ENCODE measurements around the gene LSG1.

DNA sequence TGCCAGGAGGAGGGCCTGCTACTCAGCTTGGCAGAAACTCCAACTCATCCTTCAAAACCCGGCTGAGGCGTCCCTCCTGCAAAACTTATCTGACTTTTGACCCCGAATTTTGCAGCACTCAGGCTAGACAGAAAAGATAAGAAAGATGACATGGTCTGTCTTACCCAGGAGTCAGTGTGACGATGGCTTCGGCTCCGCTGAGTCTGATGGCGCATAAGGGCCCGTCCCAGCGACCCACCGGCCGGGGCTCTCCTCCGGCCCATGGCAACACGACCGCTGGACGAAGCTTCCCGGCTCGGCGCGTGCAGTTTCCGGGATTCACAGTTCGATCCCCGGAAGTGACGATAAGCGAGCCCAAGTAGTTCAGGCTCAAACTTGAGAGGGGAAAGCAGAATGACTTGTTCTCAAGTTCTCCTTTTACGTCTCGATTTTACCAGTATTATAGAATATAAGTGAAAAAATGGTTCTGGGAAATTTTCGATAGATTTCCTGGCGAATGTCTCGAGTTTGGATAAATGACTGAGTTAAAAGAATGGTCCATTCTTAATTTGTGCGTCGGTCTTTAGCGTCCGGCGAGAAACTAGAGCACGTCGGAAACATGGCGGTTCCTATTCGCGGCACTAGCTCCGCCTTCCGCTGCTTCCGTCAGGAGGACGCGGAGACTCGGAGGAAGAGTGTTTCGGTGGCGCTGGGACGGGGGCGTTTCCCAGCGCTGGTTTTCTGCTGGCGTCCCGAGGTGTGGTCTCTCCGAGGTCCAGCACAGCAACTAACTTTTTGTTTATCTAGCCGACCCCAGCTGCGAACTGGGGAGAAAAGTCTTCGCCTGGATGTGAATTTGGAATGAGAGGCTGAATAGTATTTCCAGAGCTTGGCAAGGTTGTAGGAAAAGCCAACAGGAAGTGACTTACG, at the start of gene LSG1:
- TF ChIP-seq TAF1 (IDR thresholded peaks at IDR 0.05; ENCODE audit: control insufficient read depth, extremely low read depth, insufficient read depth, low read length, severe bottlenecking) (peak; percentile 35), CEBPB (tag; IDR thresholded peaks at IDR 0.05) (no peak), GTF2F1 (IDR thresholded peaks at IDR 0.05; ENCODE audit: low read depth, low read length) (no peak), BCL6 (CRISPR knock-in tag; IDR thresholded peaks at IDR 0.05) (no peak), TEAD4 (IDR thresholded peaks at IDR 0.05; ENCODE audit: low read length) (peak; percentile 46; the same call in 1 of the 2 replicates), TEAD4 (CRISPR knock-in tag; IDR thresholded peaks at IDR 0.05; ENCODE audit: borderline replicate concordance) (no peak), HNRNPK (IDR thresholded peaks at IDR 0.05; ENCODE audit: low read depth, low read length, poor library complexity, severe bottlenecking) (no peak), NR2F6 (CRISPR knock-in tag; IDR thresholded peaks at IDR 0.05) (peak; percentile 72; the same call in 1 of the 2 replicates), ZNF77 (CRISPR knock-in tag; IDR thresholded peaks at IDR 0.05) (no peak)
- TF ChIP-seq, protein P1, sequence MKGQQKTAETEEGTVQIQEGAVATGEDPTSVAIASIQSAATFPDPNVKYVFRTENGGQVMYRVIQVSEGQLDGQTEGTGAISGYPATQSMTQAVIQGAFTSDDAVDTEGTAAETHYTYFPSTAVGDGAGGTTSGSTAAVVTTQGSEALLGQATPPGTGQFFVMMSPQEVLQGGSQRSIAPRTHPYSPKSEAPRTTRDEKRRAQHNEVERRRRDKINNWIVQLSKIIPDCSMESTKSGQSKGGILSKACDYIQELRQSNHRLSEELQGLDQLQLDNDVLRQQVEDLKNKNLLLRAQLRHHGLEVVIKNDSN (CRISPR knock-in tag; IDR thresholded peaks at IDR 0.05) = peak; percentile 17; the same call in 1 of the 2 replicates
- TF ChIP-seq, protein P2, sequence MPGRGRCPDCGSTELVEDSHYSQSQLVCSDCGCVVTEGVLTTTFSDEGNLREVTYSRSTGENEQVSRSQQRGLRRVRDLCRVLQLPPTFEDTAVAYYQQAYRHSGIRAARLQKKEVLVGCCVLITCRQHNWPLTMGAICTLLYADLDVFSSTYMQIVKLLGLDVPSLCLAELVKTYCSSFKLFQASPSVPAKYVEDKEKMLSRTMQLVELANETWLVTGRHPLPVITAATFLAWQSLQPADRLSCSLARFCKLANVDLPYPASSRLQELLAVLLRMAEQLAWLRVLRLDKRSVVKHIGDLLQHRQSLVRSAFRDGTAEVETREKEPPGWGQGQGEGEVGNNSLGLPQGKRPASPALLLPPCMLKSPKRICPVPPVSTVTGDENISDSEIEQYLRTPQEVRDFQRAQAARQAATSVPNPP (IDR thresholded peaks at IDR 0.05; ENCODE audit: borderline replicate concordance, insufficient read depth, insufficient read length) = no peak
- TF ChIP-seq, protein P3, sequence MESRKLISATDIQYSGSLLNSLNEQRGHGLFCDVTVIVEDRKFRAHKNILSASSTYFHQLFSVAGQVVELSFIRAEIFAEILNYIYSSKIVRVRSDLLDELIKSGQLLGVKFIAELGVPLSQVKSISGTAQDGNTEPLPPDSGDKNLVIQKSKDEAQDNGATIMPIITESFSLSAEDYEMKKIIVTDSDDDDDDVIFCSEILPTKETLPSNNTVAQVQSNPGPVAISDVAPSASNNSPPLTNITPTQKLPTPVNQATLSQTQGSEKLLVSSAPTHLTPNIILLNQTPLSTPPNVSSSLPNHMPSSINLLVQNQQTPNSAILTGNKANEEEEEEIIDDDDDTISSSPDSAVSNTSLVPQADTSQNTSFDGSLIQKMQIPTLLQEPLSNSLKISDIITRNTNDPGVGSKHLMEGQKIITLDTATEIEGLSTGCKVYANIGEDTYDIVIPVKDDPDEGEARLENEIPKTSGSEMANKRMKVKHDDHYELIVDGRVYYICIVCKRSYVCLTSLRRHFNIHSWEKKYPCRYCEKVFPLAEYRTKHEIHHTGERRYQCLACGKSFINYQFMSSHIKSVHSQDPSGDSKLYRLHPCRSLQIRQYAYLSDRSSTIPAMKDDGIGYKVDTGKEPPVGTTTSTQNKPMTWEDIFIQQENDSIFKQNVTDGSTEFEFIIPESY (CRISPR knock-in tag; IDR thresholded peaks at IDR 0.05) = no peak
- TF ChIP-seq, protein P4, sequence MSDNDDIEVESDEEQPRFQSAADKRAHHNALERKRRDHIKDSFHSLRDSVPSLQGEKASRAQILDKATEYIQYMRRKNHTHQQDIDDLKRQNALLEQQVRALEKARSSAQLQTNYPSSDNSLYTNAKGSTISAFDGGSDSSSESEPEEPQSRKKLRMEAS (CRISPR knock-in tag; IDR thresholded peaks at IDR 0.05) = peak; percentile 73
- TF ChIP-seq, protein P5, sequence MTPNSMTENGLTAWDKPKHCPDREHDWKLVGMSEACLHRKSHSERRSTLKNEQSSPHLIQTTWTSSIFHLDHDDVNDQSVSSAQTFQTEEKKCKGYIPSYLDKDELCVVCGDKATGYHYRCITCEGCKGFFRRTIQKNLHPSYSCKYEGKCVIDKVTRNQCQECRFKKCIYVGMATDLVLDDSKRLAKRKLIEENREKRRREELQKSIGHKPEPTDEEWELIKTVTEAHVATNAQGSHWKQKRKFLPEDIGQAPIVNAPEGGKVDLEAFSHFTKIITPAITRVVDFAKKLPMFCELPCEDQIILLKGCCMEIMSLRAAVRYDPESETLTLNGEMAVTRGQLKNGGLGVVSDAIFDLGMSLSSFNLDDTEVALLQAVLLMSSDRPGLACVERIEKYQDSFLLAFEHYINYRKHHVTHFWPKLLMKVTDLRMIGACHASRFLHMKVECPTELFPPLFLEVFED (CRISPR knock-in tag; conservative IDR thresholded peaks at IDR 0.05) = no peak
- TF ChIP-seq, protein P6, sequence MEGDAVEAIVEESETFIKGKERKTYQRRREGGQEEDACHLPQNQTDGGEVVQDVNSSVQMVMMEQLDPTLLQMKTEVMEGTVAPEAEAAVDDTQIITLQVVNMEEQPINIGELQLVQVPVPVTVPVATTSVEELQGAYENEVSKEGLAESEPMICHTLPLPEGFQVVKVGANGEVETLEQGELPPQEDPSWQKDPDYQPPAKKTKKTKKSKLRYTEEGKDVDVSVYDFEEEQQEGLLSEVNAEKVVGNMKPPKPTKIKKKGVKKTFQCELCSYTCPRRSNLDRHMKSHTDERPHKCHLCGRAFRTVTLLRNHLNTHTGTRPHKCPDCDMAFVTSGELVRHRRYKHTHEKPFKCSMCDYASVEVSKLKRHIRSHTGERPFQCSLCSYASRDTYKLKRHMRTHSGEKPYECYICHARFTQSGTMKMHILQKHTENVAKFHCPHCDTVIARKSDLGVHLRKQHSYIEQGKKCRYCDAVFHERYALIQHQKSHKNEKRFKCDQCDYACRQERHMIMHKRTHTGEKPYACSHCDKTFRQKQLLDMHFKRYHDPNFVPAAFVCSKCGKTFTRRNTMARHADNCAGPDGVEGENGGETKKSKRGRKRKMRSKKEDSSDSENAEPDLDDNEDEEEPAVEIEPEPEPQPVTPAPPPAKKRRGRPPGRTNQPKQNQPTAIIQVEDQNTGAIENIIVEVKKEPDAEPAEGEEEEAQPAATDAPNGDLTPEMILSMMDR (IDR thresholded peaks at IDR 0.05 in 2 of 3, conservative IDR thresholded peaks at IDR 0.05 in 1 of 3; ENCODE audit: insufficient read depth in 2 of 3, low read depth in 1 of 3, low read length in 3 of 3) = no peak

Data from K562 (cell line).